Transverse colon (tissue), 3 donors: Measurements from ENCODE around the gene ATF7IP2.

ENCODE experiments used
- POLR2A ChIP-seq: fragments of 450-650 bp; IDR thresholded peaks from one replicate; pipeline ENCODE4 v1.6.1; 2016; ENCODE audit warnings: antibody characterized with exemption, mild to moderate bottlenecking, moderate library complexity
- TF ChIP-seq, protein P1 (sequence below), 5 experiments: fragments of 200-600 bp in 3 of 5; fragments of 450-650 bp in 2 of 5; sonication (generic) in 3 of 5; IDR thresholded peaks; 1 replicate in 2 of 5; 2 replicates in 3 of 5; pipeline ENCODE4 v1.5.1; 2016 to 2017; ENCODE audit warnings: antibody characterized with exemption in 5 of 5, inconsistent platforms in 3 of 5, mild to moderate bottlenecking in 2 of 5, moderate library complexity in 1 of 5

DNA sequence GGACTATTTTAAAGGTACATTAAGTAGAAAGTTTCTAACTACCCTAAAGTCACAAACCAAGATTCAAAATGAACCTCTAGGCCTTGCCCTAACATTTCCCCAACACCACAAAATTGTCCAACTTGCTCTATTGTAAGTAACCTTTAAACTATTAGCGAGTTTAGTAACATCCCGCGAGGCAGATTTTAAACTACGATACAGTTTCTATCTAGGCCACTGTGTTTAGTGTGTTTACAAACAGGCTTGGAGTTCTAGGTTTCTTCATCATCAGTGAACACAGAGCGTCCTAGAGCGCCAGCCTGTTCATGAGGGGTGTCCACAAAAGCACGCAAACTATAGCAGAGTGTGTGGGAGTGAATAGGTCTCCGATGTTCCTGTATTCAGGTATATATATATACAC is 142.8 kb downstream of the ATF7IP2 start:
- TF ChIP-seq, protein P1, sequence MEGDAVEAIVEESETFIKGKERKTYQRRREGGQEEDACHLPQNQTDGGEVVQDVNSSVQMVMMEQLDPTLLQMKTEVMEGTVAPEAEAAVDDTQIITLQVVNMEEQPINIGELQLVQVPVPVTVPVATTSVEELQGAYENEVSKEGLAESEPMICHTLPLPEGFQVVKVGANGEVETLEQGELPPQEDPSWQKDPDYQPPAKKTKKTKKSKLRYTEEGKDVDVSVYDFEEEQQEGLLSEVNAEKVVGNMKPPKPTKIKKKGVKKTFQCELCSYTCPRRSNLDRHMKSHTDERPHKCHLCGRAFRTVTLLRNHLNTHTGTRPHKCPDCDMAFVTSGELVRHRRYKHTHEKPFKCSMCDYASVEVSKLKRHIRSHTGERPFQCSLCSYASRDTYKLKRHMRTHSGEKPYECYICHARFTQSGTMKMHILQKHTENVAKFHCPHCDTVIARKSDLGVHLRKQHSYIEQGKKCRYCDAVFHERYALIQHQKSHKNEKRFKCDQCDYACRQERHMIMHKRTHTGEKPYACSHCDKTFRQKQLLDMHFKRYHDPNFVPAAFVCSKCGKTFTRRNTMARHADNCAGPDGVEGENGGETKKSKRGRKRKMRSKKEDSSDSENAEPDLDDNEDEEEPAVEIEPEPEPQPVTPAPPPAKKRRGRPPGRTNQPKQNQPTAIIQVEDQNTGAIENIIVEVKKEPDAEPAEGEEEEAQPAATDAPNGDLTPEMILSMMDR (IDR thresholded peaks at IDR 0.05), result no peak
- TF ChIP-seq POLR2A, result no peak
